ENCODE results near the gene ARHGAP15. TPM values are rescaled to one million over a fixed set of nuclear protein-coding genes. Genes with fewer than 3 reads are reported as not detected.

ARHGAP15 gene
- total RNA-seq, 3 donors from 2014 or later = 5.3 to 8.2 (median 5.8) TPM

DNA sequence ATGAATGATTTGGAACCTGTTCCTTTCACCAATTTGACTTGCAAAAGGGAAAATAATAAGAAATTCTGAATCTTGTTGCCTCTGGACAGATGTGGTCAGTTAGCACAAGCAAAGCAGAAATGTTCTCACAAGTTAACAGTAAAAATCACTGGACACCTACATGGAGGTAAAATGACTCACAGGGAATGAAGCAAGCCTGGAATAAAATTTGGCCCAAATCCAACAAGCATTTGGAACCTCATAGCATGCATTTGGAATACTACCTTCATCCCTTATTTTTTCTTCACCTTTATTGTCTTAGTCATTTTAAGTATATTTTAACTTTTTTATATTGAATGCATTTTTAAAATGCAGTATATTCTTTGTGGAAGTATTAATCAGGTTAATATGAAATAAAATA lies 602.9 kb downstream of the ARHGAP15 start:
- DNase-seq (no peak), ATAC-seq (no peak)
- Histone ChIP-seq H3K4me3 (no peak overlapping the region), H3K9me3 (no peaks in the 10 kb centered on the region), H3K4me1 (ENCODE audit: low read depth) (no peaks in the 10 kb centered on the region), H3K36me3 (ENCODE audit: low read depth) (no peaks in the 10 kb centered on the region)
- intact Hi-C loops (cut with DNase I, micrococcal nuclease) = no loop called here
- no peak for TF ChIP-seq CTCF (IDR thresholded peaks at IDR 0.05)

DNA sequence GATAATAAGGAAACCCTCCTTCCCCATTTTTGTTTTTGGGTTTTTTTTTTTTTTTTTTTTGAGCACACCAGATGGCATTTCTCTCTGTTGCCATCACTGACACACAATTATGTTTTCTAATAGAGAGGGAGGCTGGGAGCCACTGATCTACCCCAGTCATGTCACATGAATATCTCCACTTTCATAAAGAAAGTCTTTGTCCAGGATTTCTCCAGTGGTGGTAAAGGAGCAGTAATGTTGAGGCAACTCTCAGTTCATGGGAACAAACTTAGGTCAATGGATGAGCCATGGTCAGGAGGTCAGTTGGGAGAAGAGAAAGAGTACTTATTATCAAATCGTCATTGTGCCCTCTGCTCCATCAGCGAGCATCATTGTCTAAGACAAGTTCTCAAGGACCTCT lies 603.7 kb downstream of the ARHGAP15 start:
- intact Hi-C loops (cut with DNase I, micrococcal nuclease) = no loop called here
- TF ChIP-seq CTCF (IDR thresholded peaks at IDR 0.05) = no peak
- no peaks in the 10 kb centered on the region for H3K4me1 ChIP-seq (ENCODE audit: low read depth)
- ATAC-seq (no peak), DNase-seq (no peak)
- H3K36me3 ChIP-seq (ENCODE audit: low read depth) = no peaks in the 10 kb centered on the region
- no peak overlapping the region for H3K4me3 ChIP-seq
- H3K9me3 ChIP-seq = no peaks in the 10 kb centered on the region

DNA sequence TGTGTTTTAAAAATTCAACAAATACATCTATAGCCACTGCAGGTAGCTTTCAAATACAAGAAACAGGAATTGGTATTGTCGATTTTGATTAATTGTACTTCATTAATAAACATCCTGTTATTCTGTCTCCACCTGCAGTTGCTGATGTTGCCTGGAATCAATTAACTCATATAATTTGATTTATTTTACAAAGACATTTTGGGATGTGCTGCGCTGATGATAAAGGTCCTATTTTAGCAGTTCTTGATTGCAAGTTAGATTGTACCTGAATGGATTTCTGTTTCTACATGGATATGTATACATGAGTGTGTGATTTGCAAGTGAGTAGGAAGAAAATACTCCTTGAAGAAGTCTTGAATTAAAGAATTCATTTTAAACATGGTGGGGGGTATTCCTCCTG lies 605.3 kb downstream of the ARHGAP15 start:
- no peaks in the 10 kb centered on the region for H3K4me1 ChIP-seq (ENCODE audit: low read depth)
- H3K36me3 ChIP-seq (ENCODE audit: low read depth) = no peaks in the 10 kb centered on the region
- ATAC-seq (no peak), DNase-seq (no peak)
- no peaks in the 10 kb centered on the region for H3K9me3 ChIP-seq
- intact Hi-C loops (cut with DNase I, micrococcal nuclease) = no loop called here
- no peak for TF ChIP-seq CTCF (IDR thresholded peaks at IDR 0.05)
- no peak overlapping the region for H3K4me3 ChIP-seq

- Histone ChIP-seq H3K4me1 (ENCODE audit: low read depth) (no peaks in the 10 kb centered on the region), H3K36me3 (ENCODE audit: low read depth) (no peaks in the 10 kb centered on the region), H3K4me3 (no peak overlapping the region), H3K9me3 (no peaks in the 10 kb centered on the region)
- ATAC-seq (no peak), DNase-seq (no peak)
- no peak for TF ChIP-seq CTCF (IDR thresholded peaks at IDR 0.05)
- intact Hi-C loops (cut with DNase I, micrococcal nuclease) = no loop called here
Observed at GRCh38 chr2:143736904-143737303, 607.7 kb downstream of the ARHGAP15 start.

GRCh38 chr2:143740431-143740830 lies 611.2 kb downstream of the ARHGAP15 start:
- intact Hi-C loops (cut with DNase I, micrococcal nuclease) = no loop called here
- Histone ChIP-seq H3K4me1 (ENCODE audit: low read depth) (no peaks in the 10 kb centered on the region), H3K9me3 (no peaks in the 10 kb centered on the region), H3K36me3 (ENCODE audit: low read depth) (no peaks in the 10 kb centered on the region), H3K4me3 (no peak overlapping the region)
- TF ChIP-seq CTCF (IDR thresholded peaks at IDR 0.05) = no peak
- no peak for DNase-seq
- no peak for ATAC-seq

DNA sequence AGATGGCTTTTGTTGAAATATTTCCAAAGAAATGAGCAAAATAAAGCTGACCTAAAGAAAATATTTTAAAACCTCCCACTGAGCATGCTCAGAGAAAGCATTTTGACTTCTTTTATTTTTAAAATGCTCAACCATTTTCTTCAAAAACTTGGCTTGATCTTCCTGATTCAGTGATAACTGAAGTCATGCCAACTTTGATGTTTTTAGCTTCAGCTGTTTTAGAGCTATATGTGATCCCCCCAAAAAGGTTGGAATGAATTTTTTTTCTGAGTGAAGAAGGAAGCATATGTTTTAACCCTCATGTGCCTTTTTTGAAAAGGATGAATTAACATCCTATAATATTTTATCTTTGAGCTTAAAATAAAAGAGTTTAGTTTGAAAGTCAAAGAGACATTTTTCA lies 612.0 kb downstream of the ARHGAP15 start:
- Histone ChIP-seq H3K36me3 (ENCODE audit: low read depth) (no peaks in the 10 kb centered on the region), H3K4me3 (no peak overlapping the region), H3K4me1 (ENCODE audit: low read depth) (no peaks in the 10 kb centered on the region), H3K9me3 (no peaks in the 10 kb centered on the region)
- intact Hi-C loops (cut with DNase I, micrococcal nuclease) = no loop called here
- no peak for ATAC-seq
- no peak for TF ChIP-seq CTCF (IDR thresholded peaks at IDR 0.05)
- no peak for DNase-seq
